ENCODE results near the gene SH2D2A.
"Not testable (repeated sequence)": the region's sequence is repeated elsewhere in the genome, so short reads cannot be mapped to it uniquely, and the experiment has no call there.

SH2D2A gene

DNA sequence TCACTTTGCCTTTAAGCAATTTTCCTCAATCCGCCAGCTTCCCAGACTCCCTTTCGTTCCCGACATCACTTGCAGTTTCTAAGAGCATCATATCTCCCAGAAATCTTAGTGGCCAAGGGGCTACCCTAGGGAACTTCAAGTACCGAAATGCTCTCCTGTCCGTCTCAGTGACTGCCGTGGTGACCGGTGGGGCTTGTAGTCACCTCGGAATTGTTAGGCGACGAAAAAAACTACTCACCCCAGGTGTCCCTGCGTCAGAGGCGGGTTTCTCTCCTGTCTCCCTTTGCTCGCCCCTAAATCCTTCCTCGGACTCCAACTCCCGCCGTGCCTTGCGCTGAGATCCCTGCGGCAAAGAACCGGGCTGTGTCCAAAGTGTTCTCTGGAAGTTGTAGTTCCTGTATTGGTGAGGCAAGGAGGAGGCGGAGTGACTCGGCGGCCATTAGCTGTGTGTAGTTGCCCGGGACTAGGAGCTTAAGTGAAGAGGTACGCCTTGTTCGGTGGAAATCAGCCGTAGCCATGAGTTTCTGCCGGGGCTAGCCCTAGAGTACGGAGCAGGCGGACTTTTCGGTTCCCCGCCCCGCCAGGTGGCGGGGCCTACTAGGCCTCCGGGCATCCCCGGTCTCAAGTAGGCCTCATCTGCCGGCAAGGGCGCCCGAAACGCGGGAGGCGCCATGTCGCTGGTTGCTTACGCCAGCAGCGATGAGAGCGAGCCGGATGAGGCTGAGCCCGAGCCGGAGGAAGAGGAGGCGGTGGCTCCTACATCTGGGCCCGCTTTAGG, 49.4 kb downstream of the SH2D2A start, which contains the start of gene PRCC:
Gene PRCC (plus strand): TSS at position 435 of the 778 bp plus-strand sequence. CDS start 237 bp downstream, at position 672.
- peak; percentile 99 for DNase-seq

DNA sequence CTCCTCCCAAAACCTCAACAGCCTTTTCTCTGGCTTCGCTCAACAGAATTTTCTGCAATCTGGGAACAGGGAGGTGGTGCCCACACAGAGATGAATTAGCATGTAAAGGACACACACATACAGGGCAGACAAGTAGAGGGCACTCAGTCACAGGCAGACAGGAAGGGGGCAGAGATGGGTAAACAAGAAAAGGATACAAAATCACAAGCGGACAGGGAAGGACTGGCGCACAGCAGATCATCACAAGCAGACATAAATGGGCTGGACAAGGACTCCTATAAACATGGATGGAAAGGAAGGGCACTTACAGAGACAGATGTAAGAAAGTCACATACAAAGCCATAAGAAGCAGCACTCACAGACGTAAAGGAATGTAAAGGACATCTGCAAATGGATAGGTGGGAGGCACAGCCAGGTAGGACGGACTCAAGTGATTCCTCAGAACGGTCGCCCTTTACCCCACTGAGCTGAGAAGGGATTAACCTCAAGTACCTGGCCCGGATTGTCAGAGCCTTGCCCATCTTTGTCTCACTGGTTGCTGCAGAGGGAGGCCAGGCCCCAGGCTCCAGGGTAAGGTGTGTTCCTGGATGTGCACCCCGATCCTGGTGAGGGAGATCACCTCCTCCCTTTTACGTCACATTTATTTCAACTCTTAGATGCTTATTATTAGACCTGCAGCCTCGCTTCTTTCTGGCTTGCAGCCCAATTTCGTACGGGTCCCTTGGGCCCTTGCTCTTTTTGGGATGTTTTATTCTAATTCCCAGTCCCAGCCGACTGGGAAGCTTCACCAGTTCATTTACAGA, 50.1 kb downstream of the SH2D2A start:
- no peak for DNase-seq

DNA sequence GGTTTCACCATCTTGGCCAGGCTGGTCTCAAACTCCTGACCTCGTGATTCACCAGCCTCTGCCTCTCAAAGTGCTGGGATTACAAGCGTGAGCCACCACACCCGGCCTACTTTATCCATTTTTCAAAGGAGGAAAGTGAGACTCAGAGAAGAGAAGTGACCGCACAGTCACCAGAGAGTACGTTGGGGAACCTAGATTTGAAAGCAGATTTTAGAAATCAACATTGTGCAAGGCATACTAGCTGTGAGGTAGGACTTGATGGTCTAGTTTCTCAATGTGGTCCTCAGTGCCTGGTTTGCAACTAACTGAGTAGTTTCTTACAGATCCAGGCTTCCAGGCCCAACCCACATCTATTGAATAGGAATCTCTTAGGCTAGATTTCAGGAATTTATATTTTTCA, 51.0 kb downstream of the SH2D2A start:
- no peak for DNase-seq

DNA sequence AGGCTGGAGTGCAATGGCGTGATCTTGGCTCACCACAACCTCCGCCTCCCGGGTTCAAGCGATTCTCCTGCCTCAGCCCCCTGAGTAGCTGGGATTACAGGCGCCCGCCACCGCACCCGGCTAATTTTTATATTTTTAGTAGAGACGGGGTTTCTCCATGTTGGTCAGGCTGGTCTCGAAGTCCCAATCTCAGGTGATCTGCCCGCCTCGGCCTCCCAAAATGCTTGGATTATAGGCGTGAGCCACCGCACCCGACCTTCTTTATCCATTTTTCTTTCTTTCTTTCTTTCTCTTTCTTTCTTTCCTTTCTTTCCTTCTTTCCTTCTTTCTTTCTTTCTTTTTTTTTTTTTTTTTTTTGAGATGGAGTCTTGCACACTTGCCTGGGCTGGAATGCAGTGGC, 51.5 kb downstream of the SH2D2A start:
- not testable (repeated sequence) for DNase-seq

DNA sequence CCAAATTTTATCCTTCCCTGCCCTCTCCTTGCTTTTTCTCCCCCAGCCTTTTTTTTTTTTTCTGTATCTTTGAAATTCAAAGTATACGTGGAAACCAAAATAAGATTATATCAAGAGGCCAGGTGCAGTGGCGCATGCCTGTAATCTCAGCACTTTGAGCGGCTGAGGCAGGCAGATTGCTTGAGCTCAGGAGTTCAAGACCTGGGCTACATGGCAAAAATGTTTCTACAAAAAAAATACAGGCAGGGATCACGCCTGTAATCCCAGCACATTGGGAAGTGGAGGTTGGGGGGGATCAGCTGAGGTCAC, 55.9 kb downstream of the SH2D2A start:
- DNase-seq = no peak

DNA sequence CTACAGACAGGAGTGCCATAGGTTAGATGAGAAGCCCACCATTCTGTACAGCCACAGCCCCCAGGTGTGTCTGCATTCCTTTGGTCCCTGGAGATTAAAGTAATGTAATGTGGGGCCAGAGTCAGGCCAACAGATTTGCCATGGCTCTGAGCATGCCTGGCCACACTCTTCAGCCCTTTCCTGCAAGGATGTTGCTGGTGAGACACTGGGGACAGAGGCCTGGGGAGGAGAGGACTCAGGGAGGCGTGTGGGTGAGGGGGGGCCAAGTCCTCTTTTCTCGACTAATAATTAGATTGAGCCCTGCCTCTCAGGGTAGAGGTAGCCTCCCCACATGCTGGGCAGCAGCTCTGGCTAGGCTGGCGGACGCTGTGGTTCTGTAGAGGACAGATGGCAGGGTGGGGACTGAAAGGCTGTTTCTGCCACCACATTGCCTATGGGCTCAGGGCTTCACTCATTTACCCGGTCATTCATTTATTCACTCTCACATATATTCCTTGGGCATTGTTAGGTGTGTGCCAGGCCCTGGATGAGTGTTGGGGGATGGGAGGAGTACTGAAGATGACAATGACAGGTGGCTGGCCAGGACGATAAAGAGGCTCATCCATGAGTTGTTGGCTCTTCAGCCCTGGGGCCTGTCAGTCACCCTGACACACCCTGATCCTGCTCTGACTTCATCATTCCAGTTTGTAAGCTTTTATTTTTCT, 56.4 kb downstream of the SH2D2A start:
- no peak for DNase-seq

DNA sequence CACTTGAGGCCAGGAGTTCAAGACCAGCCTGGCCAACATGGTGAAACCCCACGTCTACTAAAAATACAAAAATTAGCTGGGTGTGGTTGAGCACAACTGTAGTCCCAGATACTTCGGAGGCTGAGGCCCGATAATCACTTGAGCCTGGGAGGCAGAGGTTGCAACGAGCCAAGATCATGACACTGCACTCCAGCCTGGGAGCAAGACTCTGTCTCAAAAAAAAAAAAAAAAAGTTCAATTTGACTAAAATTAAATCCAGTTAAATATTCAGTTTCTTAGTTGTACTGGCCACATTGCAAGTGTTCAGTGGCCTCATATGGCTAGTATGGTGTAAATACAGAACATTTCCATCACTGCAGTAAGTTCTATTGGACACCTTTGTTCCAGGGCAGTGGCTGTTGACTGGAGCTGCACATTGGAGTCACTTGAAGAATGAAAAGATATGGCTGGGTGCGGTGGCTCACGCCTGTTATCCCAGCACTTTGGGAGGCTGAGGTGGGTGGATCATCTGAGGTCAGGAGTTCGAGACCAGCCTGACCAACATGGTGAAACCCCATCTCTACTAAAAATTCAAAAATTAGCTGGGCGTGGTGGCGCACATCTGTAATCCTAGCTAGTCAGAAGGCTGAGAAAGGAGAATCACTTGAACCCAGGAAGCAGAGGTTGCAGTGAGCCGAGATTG, 58.9 kb downstream of the SH2D2A start:
- not testable (repeated sequence) for DNase-seq

DNA sequence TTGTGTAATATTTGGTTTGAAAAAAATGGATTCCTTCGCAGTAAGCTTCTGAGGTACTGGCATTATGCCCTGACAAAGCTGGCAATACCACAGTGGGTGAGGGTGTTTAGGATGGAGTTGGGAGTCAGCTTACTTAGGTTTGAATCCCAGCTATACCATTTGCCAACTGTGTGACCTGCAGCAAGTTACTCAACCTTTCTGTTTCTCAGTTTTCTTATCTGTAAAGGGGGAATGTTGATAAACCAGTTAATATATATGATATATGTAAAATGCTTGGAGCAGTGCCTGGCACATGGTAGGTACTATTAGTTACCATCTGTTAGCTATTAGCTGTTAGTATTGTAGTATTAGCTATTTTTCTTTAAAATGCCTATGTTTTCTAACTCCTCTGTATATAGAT, 60.3 kb downstream of the SH2D2A start:
- no peak for DNase-seq
